Esophagus muscularis mucosa (tissue), 4 donors: ENCODE data around the gene SLC22A3.

Experiments
- EP300 ChIP-seq: sonication (generic); formaldehyde crosslinking; IDR thresholded peaks from one replicate; pipeline ENCODE4 v1.6.1; 2017; ENCODE audit warnings: antibody characterized with exemption
- POLR2A ChIP-seq: fragments of 450-650 bp; IDR thresholded peaks from one replicate; pipeline ENCODE4 v1.6.1; 2017; ENCODE audit warnings: antibody characterized with exemption, moderate library complexity, mild to moderate bottlenecking, low read depth
- POLR2AphosphoS5 ChIP-seq, 2 donors: sonication (generic); formaldehyde crosslinking; IDR thresholded peaks; one replicate each; pipeline ENCODE4 v1.6.1; 2017; ENCODE audit warnings: antibody characterized with exemption in 2 of 2
- TF ChIP-seq, protein P1 (sequence below), 3 experiments: fragments of 200-600 bp in 2 of 3; fragments of 450-650 bp in 1 of 3; sonication (generic) in 2 of 3; IDR thresholded peaks; one replicate each; pipeline ENCODE4 v1.5.1; 2017 to 2019; ENCODE audit warnings: antibody characterized with exemption in 3 of 3, mild to moderate bottlenecking in 2 of 3, moderate library complexity in 1 of 3

GRCh38 chr6:160412993-160413392 is 64.8 kb downstream of the SLC22A3 start:
- no peak for TF ChIP-seq EP300
- TF ChIP-seq, protein P1, sequence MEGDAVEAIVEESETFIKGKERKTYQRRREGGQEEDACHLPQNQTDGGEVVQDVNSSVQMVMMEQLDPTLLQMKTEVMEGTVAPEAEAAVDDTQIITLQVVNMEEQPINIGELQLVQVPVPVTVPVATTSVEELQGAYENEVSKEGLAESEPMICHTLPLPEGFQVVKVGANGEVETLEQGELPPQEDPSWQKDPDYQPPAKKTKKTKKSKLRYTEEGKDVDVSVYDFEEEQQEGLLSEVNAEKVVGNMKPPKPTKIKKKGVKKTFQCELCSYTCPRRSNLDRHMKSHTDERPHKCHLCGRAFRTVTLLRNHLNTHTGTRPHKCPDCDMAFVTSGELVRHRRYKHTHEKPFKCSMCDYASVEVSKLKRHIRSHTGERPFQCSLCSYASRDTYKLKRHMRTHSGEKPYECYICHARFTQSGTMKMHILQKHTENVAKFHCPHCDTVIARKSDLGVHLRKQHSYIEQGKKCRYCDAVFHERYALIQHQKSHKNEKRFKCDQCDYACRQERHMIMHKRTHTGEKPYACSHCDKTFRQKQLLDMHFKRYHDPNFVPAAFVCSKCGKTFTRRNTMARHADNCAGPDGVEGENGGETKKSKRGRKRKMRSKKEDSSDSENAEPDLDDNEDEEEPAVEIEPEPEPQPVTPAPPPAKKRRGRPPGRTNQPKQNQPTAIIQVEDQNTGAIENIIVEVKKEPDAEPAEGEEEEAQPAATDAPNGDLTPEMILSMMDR (IDR thresholded peaks at IDR 0.05), result no peak
- TF ChIP-seq POLR2A, result no peak
- no peak for TF ChIP-seq POLR2AphosphoS5 (IDR thresholded peaks at IDR 0.05)
